HG03025 (cell line): ENCODE data around the gene MYOC.
"Not testable (repeated sequence)": the region's sequence is repeated elsewhere in the genome, so short reads cannot be mapped to it uniquely, and the experiment has no call there.

ENCODE experiments used
- ATAC-seq: cut with Tn5 transposase; IDR thresholded peaks from one replicate; pipeline ENCODE4 v1.9.1; 2021; ENCODE audit warnings: mild to moderate bottlenecking, moderate library complexity; ENCODE audit not compliant: unreplicated experiment, low FRiP score

Gene MYOC

DNA sequence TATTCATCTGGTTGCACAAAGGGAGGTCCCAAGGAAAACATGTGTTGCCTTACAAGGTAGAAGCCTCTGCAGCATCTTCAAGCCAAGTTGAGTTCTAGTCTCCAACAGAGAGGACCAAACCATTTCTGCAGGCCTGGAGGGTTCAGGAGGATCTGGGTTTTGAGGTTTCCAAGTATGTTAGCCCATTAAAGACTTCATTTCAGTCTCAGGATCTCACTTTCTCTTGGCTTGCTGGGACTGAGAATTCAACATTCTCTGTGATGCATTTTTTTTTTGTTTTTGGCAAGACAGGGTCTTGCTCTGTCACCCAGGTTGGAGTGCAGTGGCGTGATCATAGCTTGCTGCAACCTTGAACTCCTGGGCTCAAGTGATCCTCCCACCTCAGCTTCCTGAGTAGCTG, 39.2 kb downstream of the MYOC start:
- ATAC-seq = no peak

DNA sequence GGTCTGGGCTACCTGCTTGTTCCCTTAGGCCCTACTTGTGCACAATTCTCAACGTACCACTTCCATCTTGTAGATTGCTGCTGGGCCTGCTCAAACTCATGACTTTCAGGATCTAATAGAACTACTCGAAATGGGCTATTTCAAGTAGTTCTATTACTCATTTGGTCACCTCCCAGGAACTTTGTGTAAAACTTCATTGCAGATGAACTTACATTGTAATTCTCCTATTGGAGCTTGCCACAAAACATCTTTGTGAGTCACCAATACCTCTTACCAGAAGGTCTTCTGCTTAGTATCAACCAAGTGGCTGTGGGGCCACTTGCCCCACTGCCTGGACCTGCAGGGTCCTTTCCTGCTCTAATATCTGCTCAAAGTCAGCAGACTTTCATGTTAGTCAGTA, 41.2 kb downstream of the MYOC start:
- no peak for ATAC-seq

DNA sequence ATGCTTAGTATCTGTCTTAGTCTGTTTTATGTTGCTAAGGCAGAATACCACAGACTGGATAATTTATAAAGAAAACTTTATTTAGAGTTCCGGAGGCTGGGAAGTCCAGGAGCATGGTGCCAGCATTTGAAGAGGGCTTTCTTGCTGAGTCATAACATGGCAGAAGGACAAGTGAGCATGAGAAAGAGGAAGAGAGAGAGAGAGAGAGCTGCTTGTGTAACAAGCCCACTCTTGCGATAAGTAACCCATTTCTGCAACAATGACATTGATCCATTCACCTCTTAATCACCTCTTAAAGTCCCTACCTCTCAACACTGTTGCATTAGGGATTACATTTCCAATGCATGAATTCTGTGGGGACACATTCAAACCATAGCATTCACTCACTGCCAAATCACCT, 42.1 kb downstream of the MYOC start:
- ATAC-seq = no peak

DNA sequence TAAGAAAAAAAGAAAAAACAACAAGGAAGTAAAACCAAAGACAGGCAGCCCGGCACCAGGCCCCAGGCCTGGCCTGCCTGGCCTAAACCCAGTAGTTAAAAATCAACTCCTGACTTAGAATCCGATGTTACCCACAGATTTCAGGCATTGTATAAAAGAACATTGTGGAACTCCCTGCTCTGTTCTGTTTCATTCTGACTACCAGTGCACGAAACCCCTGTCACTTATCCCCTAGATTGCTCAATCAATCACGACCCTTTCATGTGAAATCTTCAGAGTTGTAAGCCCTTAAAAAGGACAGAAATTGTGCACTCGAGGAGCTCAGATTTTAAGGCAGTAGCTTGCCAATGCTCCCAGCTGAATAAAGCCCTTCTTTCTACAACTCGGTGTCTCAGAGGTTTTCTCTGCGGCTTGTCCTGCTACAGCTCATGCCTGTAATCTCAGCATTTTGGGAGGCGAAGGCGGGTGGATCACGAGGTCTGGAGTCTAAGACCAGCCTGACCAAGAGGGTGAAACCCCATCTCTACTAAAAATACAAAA, 46.0 kb downstream of the MYOC start:
- ATAC-seq = no peak

DNA sequence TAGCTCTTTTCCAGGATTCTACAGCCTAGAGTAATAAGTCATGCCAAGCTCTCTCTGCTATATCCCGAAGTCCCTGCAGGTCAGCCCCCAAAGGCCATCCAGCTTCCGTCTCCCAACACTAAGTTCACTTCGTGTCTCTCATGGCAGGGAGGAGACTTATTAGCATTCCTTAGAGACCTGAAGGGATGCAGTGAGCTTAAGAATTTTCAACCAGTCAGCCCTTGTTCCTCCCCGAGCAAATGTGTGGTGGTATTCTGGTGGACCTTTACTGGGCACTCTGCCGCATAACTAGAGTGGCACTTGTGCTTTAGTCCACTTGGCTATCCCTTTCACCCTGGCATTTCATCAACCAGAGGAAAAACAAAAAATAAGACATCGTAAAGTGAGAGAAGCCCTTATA, 49.4 kb downstream of the MYOC start:
- ATAC-seq = not testable (repeated sequence)

DNA sequence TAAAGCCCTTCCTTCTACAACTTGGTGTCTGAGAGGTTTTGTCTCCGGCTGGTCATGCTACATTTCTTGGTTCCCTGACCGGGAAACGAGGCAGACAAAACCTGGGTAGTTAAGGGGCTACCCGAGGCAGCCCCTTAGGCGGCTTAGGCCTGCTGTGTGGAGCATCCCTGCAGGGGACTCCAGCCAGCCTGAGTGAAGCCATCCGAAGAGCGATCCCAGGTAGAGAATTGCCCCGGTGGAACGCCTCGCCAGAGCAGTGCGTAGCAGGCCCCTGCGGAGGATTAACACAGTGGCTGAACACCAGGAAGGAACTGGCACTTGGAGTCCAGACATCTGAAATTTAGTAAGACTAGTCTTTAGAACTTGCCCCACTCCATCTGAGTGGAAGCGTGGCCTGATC, 51.6 kb downstream of the MYOC start:
- ATAC-seq = no peak

DNA sequence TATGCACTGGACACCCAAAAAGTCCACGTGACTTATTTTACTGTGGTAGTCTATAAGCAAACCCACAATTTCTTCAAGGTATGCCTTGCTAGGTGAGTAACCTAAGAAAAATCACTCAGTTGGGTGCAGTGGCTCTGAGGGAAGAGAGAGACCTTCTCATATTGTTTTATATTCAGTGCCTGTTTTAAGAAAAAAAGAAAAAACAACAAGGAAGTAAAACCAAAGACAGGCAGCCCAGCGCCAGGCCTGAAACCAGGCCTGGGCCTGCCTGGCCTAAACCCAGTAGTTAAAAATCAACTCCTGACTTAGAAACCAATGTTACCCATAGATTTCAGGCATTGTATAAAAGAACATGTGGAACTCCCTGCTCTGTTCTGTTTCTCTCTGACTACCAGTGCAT, 52.2 kb downstream of the MYOC start:
- not testable (repeated sequence) for ATAC-seq

DNA sequence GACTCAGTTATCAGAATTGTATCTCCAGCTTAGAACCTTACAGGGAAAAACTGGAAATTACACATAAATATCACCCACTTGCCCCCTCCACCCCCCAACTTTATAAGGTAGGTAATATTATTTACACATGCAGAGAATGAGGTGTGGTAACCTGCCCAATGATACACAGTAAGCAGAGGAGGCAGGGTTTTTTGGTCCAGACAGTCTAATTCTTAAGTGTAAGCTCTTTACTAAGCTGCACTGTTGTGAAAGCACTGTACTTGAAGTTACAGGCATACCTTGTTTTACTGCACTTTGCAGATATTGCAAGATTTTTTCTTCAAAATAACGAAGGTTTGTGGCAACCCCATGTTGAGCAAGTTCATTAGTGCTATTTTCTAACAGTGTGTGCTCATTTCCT, 55.3 kb downstream of the MYOC start:
- no peak for ATAC-seq

DNA sequence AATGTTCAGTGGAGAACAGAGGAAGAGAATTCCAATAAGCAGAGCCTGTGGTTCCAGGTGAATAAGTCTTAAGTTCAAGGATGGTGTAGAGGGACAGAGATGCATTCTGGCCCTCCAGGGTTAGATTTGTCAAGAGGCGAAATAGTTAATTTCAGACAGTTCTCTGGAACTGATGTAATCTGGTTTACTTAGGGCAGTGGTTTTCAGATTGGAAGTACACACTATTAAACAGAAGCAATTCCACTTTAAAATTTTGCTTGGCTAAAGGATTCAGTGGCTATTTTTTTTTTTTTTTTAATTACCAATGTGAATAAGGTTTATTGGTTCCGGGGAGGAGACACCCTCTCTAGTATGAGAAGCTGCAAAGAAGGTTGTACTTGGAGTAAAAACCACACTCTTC, 55.8 kb downstream of the MYOC start:
- ATAC-seq = no peak

DNA sequence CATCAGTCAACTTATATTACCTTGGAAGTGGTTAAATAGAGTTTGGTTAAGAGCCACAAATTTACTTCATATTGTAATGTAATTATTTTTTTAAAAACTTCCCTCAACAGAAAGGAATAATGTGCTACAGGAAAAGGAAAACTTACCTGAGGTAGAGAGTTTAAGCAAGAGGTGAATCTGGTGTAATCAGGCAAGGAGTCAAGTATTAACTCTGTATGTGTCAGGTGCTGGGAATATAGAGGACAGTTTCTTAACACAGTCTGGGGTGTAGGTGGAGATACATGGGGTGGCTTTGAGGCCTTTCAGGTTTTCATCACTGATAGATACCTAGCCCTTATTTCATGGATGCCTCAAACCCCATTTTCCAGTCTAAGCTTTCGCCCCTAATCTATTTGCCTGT, 56.4 kb downstream of the MYOC start:
- no peak for ATAC-seq

DNA sequence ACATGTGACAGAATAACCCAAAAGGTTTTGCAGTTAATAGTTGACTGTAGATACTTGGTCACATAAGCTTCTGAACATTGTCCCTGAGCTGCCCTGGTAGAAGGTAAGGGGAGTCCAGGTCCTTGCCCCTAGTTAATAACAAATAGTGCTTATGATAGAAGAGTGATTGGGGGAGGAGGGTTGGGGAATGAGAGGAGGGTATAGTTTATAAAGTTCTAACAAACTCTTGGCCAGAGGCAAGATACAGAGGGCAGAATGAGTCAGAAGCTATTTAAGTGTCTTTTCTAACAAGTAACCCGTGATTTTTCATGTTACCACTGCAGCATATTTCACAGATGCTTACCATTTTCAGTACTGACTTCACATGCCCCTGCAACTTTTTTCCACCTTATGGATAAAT, 57.2 kb downstream of the MYOC start:
- ATAC-seq = no peak

DNA sequence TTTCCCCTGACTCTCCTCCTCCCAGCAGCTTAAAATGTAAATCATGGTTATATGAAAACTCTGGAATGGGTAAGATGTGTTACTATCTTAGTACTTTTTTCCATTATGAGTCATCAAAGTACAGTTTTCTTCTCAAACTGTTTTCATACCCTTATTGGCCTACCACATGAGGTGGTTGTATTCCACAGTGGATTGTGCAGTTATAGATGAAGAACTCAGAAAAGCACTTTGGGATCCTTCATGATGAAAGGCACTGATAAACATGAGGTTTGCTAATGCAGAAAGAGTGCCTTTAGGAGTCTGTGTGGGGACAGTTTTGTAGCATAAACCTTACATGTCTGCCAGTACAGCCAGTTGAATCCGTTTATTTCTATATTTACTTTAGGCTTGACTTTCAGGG, 62.5 kb downstream of the MYOC start:
- ATAC-seq = no peak

DNA sequence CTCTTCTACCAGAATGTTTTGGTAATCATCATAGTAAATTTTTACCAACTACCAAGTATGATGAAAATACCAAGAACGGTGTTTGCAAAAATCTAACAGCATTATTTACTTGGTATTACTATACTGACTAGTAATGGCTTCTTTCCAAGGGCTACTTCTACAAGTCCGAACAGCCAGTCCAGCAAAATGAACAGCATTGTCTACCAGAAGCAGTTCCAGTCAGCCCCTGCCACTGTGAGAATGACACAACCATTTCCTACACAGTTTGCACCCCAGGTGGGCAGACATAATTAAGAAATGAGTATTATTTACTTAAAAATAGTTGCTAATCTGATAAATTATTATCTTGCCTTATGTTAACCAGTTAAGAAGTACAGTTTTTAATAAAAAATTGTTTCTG, 64.3 kb downstream of the MYOC start:
- no peak for ATAC-seq

DNA sequence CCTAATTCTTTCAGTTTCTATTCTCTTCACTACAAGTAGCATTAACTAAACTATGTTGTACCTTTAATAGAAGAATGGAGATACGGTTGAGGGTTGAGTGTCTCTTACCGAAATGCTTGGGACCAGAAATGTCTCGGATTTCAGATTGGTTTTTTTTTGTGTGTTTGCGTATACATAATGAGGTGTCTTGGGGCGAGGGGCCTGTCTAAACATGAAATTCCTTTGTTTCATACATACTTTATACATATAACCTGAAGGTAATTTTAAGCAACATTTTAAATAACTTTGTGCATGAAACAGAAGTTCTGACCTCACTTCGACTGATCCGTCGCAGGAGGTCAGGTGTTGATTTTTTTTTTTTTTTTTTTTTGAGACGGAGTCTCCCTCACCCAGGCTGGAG, 66.8 kb downstream of the MYOC start:
- no peak for ATAC-seq
